ENCODE results near the gene SNCB. TPM values are rescaled to one million over a fixed set of nuclear protein-coding genes. Genes with fewer than 3 reads are reported as not detected.

SNCB gene
- total and polyA plus RNA-seq, 2 of the 13 experiments (the other 11 are each of a cell fraction or from before 2014, with no cell fraction given), result not detected

- TF ChIP-seq, protein P1, sequence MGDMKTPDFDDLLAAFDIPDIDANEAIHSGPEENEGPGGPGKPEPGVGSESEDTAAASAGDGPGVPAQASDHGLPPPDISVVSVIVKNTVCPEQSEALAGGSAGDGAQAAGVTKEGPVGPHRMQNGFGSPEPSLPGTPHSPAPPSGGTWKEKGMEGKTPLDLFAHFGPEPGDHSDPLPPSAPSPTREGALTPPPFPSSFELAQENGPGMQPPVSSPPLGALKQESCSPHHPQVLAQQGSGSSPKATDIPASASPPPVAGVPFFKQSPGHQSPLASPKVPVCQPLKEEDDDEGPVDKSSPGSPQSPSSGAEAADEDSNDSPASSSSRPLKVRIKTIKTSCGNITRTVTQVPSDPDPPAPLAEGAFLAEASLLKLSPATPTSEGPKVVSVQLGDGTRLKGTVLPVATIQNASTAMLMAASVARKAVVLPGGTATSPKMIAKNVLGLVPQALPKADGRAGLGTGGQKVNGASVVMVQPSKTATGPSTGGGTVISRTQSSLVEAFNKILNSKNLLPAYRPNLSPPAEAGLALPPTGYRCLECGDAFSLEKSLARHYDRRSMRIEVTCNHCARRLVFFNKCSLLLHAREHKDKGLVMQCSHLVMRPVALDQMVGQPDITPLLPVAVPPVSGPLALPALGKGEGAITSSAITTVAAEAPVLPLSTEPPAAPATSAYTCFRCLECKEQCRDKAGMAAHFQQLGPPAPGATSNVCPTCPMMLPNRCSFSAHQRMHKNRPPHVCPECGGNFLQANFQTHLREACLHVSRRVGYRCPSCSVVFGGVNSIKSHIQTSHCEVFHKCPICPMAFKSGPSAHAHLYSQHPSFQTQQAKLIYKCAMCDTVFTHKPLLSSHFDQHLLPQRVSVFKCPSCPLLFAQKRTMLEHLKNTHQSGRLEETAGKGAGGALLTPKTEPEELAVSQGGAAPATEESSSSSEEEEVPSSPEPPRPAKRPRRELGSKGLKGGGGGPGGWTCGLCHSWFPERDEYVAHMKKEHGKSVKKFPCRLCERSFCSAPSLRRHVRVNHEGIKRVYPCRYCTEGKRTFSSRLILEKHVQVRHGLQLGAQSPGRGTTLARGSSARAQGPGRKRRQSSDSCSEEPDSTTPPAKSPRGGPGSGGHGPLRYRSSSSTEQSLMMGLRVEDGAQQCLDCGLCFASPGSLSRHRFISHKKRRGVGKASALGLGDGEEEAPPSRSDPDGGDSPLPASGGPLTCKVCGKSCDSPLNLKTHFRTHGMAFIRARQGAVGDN (CRISPR knock-in tag; IDR thresholded peaks at IDR 0.05), result 0 out of 2 replicates have a peak, but pooled peaks have one; percentile 34
- 0 out of 2 replicates have a peak, but pooled peaks have one; percentile 20 for TF ChIP-seq ERF (CRISPR knock-in tag; IDR thresholded peaks at IDR 0.05)
- TF ChIP-seq ZNF232 (CRISPR knock-in tag; IDR thresholded peaks at IDR 0.05; ENCODE audit: borderline replicate concordance), result no peak
- TF ChIP-seq, protein P2, sequence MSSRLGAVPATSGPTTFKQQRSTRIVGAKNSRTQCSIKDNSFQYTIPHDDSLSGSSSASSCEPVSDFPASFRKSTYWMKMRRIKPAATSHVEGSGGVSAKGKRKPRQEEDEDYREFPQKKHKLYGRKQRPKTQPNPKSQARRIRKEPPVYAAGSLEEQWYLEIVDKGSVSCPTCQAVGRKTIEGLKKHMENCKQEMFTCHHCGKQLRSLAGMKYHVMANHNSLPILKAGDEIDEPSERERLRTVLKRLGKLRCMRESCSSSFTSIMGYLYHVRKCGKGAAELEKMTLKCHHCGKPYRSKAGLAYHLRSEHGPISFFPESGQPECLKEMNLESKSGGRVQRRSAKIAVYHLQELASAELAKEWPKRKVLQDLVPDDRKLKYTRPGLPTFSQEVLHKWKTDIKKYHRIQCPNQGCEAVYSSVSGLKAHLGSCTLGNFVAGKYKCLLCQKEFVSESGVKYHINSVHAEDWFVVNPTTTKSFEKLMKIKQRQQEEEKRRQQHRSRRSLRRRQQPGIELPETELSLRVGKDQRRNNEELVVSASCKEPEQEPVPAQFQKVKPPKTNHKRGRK (CRISPR knock-in tag; IDR thresholded peaks at IDR 0.05), result no peak
- no peak for TF ChIP-seq HCFC1 (IDR thresholded peaks at IDR 0.05; ENCODE audit: low read depth, low read length)
- TF ChIP-seq JUNB (CRISPR knock-in tag; IDR thresholded peaks at IDR 0.05; ENCODE audit: borderline replicate concordance), result no peak
- TF ChIP-seq ZNF878 (CRISPR knock-in tag; IDR thresholded peaks at IDR 0.05), result no peak
- TF ChIP-seq FOXK2 (IDR thresholded peaks at IDR 0.05), result no peak
- TF ChIP-seq SP140L (CRISPR knock-in tag; IDR thresholded peaks at IDR 0.05; ENCODE audit: borderline replicate concordance), result no peak
- TF ChIP-seq, protein P3, sequence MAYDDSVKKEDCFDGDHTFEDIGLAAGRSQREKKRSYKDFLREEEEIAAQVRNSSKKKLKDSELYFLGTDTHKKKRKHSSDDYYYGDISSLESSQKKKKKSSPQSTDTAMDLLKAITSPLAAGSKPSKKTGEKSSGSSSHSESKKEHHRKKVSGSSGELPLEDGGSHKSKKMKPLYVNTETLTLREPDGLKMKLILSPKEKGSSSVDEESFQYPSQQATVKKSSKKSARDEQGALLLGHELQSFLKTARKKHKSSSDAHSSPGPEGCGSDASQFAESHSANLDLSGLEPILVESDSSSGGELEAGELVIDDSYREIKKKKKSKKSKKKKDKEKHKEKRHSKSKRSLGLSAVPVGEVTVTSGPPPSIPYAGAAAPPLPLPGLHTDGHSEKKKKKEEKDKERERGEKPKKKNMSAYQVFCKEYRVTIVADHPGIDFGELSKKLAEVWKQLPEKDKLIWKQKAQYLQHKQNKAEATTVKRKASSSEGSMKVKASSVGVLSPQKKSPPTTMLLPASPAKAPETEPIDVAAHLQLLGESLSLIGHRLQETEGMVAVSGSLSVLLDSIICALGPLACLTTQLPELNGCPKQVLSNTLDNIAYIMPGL (CRISPR knock-in tag; IDR thresholded peaks at IDR 0.05; ENCODE audit: borderline replicate concordance in 1 of 2, low read depth in 1 of 2), result peak in 1 of 2 experiments; percentile 37; a peak in 1 of 4 replicates
- peak; percentile 62 for TF ChIP-seq SMC3 (IDR thresholded peaks at IDR 0.05; ENCODE audit: low read length)
- 0 out of 2 replicates have a peak, but pooled peaks have one; percentile 30 for TF ChIP-seq SMAD3 (CRISPR knock-in tag; IDR thresholded peaks at IDR 0.05)
- TF ChIP-seq KDM2A (CRISPR knock-in tag; IDR thresholded peaks at IDR 0.05; ENCODE audit: borderline replicate concordance, low read depth), result peak; percentile 82; the same call in 1 of the 2 replicates
- TF ChIP-seq, protein P4, sequence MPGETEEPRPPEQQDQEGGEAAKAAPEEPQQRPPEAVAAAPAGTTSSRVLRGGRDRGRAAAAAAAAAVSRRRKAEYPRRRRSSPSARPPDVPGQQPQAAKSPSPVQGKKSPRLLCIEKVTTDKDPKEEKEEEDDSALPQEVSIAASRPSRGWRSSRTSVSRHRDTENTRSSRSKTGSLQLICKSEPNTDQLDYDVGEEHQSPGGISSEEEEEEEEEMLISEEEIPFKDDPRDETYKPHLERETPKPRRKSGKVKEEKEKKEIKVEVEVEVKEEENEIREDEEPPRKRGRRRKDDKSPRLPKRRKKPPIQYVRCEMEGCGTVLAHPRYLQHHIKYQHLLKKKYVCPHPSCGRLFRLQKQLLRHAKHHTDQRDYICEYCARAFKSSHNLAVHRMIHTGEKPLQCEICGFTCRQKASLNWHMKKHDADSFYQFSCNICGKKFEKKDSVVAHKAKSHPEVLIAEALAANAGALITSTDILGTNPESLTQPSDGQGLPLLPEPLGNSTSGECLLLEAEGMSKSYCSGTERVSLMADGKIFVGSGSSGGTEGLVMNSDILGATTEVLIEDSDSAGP (CRISPR knock-in tag; IDR thresholded peaks at IDR 0.05; ENCODE audit: borderline replicate concordance), result peak; percentile 32; the same call in 1 of the 2 replicates
- TF ChIP-seq DDIT3 (CRISPR knock-in tag; IDR thresholded peaks at IDR 0.05), result no peak
- TF ChIP-seq XRCC5 (optimal IDR thresholded peaks at IDR 0.05; ENCODE audit: low read length), result peak; percentile 80
- TF ChIP-seq ATM (IDR thresholded peaks at IDR 0.05; ENCODE audit: borderline replicate concordance), result no peak
Measured at GRCh38 chr5:176658007-176658599, 27.8 kb upstream of the SNCB start (continued).
